HS-5 (cell line): ENCODE data around the gene ACO2.

Experiments
- DNase-seq: peaks from one replicate; pipeline ENCODE4 v3.0.0-alpha.2; 2012; ENCODE audit warnings: low read depth

ACO2 gene

GRCh38 chr22:41523464-41524221 lies 54.7 kb downstream of the ACO2 start:
- no peak for DNase-seq

- no peak for DNase-seq
Measured at GRCh38 chr22:41524251-41524661, 55.3 kb downstream of the ACO2 start.

- DNase-seq: no peak
Measured at GRCh38 chr22:41524809-41525449, 56.0 kb downstream of the ACO2 start.

GRCh38 chr22:41525450-41526225 lies 56.7 kb downstream of the ACO2 start:
- DNase-seq: no peak

- DNase-seq: no peak
Measured at GRCh38 chr22:41526226-41526829, 57.4 kb downstream of the ACO2 start.

GRCh38 chr22:41526830-41527799 lies 58.2 kb downstream of the ACO2 start:
- DNase-seq: no peak

- no peak for DNase-seq
Measured at GRCh38 chr22:41528132-41528766, 59.3 kb downstream of the ACO2 start.

GRCh38 chr22:41528938-41529561 lies 60.1 kb downstream of the ACO2 start:
- no peak for DNase-seq

- no peak for DNase-seq
Measured at GRCh38 chr22:41530890-41531714, 62.2 kb downstream of the ACO2 start.

GRCh38 chr22:41531715-41532477 lies 63.0 kb downstream of the ACO2 start:
- no peak for DNase-seq

GRCh38 chr22:41532908-41533825 lies 64.2 kb downstream of the ACO2 start:
- no peak for DNase-seq

GRCh38 chr22:41534219-41534618 lies 65.3 kb downstream of the ACO2 start:
- no peak for DNase-seq

- DNase-seq: no peak
Measured at GRCh38 chr22:41535244-41535643, 66.3 kb downstream of the ACO2 start.

GRCh38 chr22:41537203-41537602 lies 68.3 kb downstream of the ACO2 start:
- no peak for DNase-seq

- DNase-seq: no peak
Measured at GRCh38 chr22:41538583-41538982, 69.7 kb downstream of the ACO2 start.

- no peak for DNase-seq
Measured at GRCh38 chr22:41539146-41540005, 70.5 kb downstream of the ACO2 start.

GRCh38 chr22:41540006-41540315 lies 71.0 kb downstream of the ACO2 start:
- no peak for DNase-seq
